HL-60 (cell line): Measurements from ENCODE around the gene SETBP1.

Experiments used
- DNase-seq, 2 experiments: peaks; one replicate each; pipeline ENCODE4 v3.0.0-alpha.2; 2010 to 2020; ENCODE audit warnings: low read depth in 1 of 2, low spot score in 1 of 2
- H3K27ac ChIP-seq: fragments of 250-450 bp; sonication (Bioruptor Pico); replicated peaks from 2 replicates; pipeline ENCODE4 v1.5.1; 2020; ENCODE audit warnings: mild to moderate bottlenecking, moderate library complexity
- H3K27me3 ChIP-seq: fragments of 250-450 bp; sonication (Bioruptor Pico); 2 replicates; pipeline ENCODE4 v1.5.1; 2021; ENCODE audit warnings: mild to moderate bottlenecking, moderate library complexity; ENCODE audit not compliant: insufficient read depth, poor library complexity, severe bottlenecking
- H3K4me3 ChIP-seq: replicated peaks from 2 replicates; pipeline ENCODE4 v1.5.1; 2011; ENCODE audit warnings: mild to moderate bottlenecking, control low read depth, low read length; ENCODE audit not compliant: insufficient read depth
- CTCF ChIP-seq: IDR thresholded peaks from one replicate; pipeline ENCODE4 v1.5.1; 2011; ENCODE audit warnings: low read length, control low read depth, inconsistent platforms; ENCODE audit not compliant: insufficient read depth
- GABPA ChIP-seq: IDR thresholded peaks from 2 replicates; pipeline ENCODE4 v1.6.1; 2012; ENCODE audit warnings: low read depth
- POLR2AphosphoS5 ChIP-seq: IDR thresholded peaks from 2 replicates; pipeline ENCODE4 v1.6.1; 2012; ENCODE audit warnings: low read depth
- REST ChIP-seq: IDR thresholded peaks from 2 replicates; pipeline ENCODE4 v1.6.1; 2012; ENCODE audit warnings: low read depth; ENCODE audit not compliant: insufficient replicate concordance
- SPI1 ChIP-seq: IDR thresholded peaks from 2 replicates; pipeline ENCODE4 v1.6.1; 2012; ENCODE audit warnings: low read depth, mild to moderate bottlenecking, borderline replicate concordance

Gene SETBP1

GRCh38 chr18:45068400-45069094 lies 387.9 kb downstream of the SETBP1 start:
- H3K27me3 ChIP-seq: no peaks in the 10 kb centered on the region
- no peak overlapping the region for H3K4me3 ChIP-seq
- H3K27ac ChIP-seq: no peak overlapping the region
- DNase-seq: no peak
- TF ChIP-seq CTCF: no peak
- TF ChIP-seq GABPA: no peak
- no peak for TF ChIP-seq POLR2AphosphoS5
- TF ChIP-seq REST: no peak
- no peak for TF ChIP-seq SPI1

DNA sequence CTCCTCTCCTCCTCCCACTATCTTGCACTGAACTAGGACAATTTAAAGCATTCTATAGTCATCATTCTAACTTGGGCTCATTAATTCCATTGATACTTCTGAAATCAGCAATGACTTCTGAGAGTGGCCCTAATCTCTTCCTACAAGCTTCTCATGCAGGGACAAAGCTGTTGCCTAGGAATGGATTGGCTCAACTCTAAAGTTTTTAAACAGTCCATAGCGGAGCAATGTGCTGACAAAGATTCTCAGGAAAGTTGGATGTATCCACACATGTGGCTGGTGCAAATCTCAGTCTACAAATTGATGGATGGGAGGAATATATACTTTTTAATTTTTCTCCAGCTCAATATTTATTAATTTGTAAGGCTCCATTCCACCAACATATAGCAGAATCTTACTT lies 388.9 kb downstream of the SETBP1 start:
- no peak for DNase-seq
- Histone ChIP-seq H3K27ac (no peak overlapping the region), H3K4me3 (no peak overlapping the region), H3K27me3 (no peaks in the 10 kb centered on the region)
- no peak for TF ChIP-seq SPI1
- no peak for TF ChIP-seq REST
- TF ChIP-seq CTCF: no peak
- TF ChIP-seq POLR2AphosphoS5: no peak
- TF ChIP-seq GABPA: no peak

DNA sequence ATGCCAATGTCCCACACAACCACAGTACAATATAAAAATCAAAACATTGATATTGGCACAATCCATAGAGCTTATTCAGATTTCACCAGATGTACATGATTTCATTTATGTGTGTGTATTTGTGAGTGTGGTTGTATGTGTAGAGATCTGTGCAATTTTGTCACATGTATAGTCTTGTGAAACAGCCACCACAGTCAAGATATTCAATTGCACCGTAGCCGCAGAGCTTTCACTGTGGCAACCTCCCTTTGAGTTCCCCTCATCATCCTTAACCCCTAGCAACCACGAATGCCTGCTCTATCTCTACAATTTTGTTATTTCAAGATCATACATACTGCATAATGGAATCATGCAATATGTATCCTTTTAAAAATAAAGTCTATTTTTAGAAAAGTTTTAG lies 391.3 kb downstream of the SETBP1 start:
- no peaks in the 10 kb centered on the region for H3K27me3 ChIP-seq
- no peak for TF ChIP-seq REST
- no peak for TF ChIP-seq CTCF
- no peak for TF ChIP-seq GABPA
- TF ChIP-seq POLR2AphosphoS5: no peak
- TF ChIP-seq SPI1: no peak
- H3K27ac ChIP-seq: no peak overlapping the region
- H3K4me3 ChIP-seq: no peak overlapping the region
- DNase-seq: peak; percentile 31 to 69
